HG03439 (cell line): ENCODE data around the gene SENP5.
"Not testable (repeated sequence)": the region's sequence is repeated elsewhere in the genome, so short reads cannot be mapped to it uniquely, and the experiment has no call there.

Experiments used
- ATAC-seq: cut with Tn5 transposase; IDR thresholded peaks from one replicate; pipeline ENCODE4 v1.9.1; 2021; ENCODE audit warnings: mild to moderate bottlenecking, moderate library complexity; ENCODE audit not compliant: unreplicated experiment

The SENP5 gene, protein sequence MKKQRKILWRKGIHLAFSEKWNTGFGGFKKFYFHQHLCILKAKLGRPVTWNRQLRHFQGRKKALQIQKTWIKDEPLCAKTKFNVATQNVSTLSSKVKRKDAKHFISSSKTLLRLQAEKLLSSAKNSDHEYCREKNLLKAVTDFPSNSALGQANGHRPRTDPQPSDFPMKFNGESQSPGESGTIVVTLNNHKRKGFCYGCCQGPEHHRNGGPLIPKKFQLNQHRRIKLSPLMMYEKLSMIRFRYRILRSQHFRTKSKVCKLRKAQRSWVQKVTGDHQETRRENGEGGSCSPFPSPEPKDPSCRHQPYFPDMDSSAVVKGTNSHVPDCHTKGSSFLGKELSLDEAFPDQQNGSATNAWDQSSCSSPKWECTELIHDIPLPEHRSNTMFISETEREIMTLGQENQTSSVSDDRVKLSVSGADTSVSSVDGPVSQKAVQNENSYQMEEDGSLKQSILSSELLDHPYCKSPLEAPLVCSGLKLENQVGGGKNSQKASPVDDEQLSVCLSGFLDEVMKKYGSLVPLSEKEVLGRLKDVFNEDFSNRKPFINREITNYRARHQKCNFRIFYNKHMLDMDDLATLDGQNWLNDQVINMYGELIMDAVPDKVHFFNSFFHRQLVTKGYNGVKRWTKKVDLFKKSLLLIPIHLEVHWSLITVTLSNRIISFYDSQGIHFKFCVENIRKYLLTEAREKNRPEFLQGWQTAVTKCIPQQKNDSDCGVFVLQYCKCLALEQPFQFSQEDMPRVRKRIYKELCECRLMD

DNA sequence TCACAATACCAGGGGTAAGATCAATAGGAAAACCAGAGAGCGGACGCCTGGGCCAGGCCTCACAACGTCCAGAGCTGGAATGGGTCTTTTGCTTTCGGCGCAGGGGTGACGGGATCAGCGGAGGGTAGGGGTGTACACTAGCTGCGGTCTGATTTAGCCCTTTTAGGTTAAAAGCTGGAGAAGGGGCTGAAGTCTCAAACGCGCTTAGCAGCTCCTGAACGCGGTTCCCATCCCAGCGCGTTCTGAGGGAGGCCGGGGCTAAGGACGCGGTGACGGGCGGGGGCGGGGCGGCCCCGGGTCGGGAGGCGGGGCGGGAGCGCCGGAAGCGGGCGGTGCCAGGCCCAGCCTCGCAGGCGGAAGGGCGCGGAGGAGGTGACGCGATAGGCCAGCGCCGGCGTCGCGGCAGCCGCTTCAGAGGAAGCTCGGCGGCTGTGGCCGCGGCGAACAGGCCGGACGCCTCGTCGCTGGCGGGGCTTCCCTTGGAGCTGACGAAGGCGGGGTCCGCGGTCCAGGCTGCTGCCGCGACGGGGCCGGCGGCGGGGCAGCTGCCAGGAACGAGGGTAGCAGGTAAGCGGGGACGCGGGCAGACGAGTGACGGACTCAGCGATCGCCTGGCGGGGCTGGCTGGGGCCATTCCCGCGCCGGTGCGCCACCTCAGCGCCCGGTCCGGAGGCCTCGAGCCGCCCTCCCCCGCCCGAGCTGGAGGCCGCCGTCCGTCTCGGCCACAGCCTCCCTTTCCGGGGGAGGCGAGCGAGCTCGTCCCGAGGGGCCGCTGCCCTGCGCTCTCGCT is at the start of gene SENP5:
Gene SENP5 (plus strand): TSS at position 414 of the 790 bp plus-strand sequence. CDS start 17,262 bp downstream, outside the sequence.
- peak; percentile 92 for ATAC-seq

DNA sequence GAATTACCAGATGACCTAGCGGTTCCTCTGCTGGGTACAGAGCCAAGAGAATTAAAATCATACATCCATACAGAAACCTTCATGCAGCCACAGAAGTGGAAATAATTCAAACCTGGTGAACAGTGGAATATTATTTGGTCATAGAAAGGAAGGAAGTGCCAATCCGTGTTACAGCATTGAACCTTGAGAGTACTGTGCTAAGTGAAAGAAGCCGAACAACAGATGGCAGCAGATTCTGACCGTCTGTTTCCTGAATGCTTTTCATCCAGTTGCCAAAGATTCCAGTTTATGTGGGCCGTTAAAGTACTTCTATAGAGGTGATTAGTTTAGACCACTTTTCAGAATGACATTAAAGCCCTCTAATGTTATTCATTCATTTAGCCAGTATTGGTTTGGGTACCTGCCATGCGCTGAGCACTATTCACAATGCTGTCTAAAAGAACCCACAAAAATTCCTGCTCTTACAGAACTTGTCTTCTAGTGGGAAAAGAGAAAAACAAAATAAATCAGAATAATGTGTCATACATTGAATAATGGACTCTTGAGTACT is 45.8 kb upstream of the SENP5 start:
- no peak for ATAC-seq

DNA sequence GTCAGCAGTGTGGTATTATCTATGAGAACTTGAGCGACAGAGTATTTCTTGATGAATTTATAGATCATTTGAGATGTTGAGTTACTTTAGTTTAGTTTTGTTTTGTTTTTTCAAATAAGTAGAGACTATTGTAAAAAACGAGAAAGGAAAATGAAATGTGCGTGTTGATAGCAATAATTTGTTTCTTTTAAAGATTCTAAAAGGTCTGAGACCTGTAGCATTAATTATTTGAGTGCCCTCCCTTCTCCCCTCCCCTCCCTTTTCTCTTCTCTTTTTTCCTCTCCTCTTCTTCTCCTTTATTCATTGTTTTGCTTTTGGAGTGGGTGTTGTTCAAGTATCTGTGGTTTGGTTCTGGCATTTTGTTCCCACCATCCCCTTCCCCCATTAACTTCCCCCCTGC is 38.1 kb upstream of the SENP5 start:
- not testable (repeated sequence) for ATAC-seq

DNA sequence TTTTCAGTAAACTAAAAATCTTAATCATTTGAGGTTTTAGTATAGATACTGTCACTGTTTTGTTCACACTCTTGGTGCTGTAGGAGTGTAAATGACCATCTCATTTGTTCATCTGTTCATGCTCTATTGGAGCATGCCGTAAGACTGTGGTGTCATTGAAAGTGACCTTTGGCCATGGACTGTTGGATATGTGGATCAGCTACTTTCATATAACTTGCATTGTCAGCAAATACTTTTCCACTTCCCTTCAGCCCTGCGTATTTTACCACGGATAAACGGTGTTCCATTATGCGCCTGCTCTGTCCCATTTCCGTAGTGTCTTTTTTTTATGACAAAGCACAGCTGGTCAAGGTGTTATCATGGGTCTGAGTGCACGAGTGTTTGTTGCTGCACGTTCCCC is 32.6 kb upstream of the SENP5 start:
- ATAC-seq: no peak

DNA sequence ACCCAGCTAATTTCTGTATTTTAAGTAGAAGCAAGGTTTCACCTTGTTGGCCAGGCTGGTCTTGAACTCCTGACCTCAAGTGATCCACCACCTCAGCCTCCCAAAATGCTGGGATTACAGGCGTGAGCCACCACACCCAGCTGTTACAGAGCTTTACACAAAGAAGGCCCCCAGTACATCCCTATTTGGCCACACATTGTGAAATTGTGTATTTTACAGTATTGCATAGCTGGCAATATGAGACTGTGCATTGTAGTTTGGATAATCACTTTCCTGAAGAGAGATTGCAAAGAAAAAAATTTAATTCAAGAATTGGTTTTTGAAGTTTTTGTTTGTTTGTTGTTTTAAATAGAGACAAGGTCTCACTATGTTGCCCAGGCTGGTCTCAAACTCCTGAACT is 31.1 kb upstream of the SENP5 start:
- not testable (repeated sequence) for ATAC-seq

DNA sequence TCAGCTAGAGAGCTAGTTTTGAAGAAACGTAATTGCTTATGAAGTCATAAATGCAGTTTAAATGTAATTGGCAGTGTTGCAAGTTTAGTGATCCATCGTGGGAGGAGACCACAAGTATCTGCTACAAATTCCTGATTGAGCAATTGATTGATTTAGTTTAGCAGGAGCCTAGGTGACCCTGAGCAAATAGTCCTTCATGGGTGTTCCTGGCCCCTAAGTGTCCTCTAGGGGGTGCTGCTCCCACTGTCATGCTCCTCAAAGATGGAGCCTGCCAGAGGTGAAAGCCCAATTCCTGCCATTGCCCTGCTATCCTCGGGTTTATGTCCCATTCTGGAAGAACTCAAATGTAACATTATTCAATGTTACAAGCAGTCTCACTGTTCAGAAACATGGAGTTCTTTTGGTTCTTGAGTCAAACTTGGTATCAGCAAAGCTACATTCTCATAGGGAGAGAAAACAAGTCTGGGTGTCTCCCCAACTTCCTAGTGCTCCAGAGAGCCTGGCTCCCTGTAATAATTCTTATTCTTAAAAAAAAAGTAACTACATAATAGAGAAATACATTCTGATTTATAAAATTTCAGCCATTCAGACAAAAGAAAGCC is 29.8 kb upstream of the SENP5 start:
- ATAC-seq: no peak

DNA sequence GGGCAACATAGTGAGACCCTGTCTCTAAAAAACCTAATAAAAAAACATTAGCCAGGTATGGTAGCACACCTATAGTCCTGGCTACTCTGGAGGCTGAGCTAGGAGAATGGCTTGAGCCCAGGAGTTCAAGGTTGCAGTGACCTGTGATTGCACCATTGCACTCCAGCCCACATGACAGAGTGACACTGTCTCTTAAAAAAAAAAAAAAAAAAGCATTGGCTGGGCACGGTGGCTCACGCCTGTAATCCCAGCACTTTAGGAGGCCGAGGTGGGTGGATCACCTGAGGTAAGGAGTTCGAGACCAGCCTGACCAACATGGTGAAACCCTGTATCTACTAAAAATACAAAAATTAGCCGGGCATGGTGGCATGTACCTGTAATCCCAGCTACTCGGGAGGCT is 28.4 kb upstream of the SENP5 start:
- ATAC-seq: not testable (repeated sequence)

DNA sequence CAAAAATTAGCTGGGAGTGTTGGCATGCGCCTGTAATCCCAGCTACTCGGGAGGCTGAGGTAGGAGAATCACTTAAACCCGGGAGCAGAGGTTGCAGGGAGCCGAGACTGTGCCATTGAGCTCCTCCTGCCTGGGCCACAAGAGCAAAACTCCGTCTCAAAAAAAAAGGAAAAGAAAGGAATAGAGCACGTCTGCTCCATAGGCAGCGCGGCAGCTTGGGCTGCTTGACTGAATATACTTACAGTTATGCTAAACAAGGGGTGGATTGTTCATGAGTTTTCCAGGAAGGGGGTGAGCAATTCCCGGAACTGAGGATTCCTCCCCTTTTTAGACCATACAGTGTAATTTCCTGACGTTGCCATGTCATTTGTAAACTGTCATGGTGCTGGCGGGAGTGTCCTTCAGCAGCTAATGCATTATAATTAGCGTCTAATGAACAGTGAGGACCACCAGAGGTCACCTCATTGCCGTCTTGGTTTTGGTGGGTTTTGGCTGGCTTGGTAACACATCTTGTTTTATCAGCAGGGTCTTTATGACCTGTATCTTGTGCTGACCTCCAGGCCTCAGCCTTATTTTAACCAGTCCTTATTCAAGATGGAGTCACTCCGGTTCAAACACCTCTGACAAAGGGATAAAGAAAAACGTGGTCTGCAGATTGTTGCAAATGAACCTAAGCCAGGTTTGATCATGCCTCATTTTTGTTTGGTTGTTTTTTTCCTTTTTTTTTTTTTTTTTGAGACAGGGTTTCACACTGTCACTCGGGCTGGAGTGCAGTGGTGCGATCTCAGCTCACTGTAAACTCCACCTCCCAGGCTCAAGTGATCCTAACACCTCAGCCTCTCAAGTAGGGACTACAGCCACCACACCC is 24.9 kb upstream of the SENP5 start:
- no peak for ATAC-seq

DNA sequence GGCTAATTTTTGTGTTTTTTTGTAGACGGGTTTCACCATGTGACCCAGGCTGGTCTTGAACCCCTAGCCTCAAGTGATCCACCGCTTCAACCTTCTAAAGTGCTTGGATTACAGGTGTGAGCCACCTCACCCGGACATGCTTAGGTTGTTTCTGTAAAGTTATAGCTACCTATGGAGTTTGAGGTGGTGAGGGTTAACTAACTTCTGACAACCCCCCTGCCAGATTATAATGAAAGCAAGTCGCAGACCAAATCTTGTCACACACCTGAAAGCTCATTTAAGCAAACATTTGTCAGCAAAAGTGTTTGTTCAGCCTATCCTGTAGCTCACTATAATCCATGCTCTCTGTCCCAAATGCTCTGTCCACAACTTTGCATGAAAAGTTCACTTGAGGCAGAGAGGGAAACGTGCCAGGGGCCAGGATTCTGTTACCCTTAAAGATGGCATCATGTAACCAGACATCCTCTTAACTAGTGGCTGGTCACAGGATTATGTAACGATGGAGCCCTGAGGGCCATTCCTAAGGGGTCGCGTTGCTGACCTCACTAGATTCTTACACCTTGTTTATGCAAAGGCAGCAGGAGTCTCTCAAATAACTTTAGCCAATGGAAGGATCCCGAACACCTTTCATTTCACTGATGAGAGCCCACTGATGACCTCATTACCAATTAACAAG is 24.1 kb upstream of the SENP5 start:
- no peak for ATAC-seq

DNA sequence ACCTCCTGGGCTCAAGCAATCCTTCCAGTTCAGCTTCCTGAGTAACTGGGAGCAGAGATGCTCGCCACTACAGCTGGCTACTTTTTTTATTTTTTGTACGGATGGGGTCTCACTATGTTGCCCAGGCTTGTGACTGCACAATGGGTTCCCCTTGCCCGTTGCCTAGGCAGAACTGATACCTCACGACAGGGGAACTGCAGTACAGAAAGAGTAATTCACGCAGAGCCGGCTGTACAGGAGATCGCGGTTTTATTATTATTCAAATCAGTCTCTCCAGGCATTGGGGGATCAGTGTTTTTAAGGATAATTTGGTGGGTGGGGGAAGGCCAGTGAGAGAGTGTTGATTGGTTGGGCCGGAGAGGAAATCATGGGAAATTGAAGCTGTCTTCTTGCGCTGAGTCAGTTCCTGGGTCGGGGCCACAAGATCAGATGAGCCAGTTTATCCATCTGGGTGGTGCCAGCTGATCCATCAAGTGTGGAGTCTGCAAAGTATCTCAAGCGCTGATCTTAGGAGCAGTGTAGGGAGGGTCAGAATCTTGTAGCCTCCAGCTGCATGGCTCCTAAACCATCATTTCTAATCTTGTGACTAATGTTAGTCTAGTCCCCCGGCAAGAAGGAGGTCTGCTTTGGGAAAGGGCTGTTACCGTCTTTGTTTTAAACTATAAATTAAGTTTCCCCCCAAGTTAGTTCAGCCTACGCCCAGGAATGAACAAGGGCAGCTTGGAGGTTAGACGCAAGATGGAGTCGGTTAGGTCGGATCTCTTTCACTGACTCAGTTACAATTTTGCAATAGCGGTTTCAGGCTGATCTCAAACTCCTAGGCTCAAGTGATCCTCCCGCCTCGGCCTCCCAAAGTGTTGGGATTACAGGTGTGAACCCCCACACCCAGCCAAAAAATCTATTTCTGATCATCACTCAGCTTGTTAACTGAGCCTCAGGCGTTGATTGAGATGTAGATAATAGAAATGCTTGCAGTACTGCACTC is 23.2 kb upstream of the SENP5 start:
- ATAC-seq: not testable (repeated sequence)

DNA sequence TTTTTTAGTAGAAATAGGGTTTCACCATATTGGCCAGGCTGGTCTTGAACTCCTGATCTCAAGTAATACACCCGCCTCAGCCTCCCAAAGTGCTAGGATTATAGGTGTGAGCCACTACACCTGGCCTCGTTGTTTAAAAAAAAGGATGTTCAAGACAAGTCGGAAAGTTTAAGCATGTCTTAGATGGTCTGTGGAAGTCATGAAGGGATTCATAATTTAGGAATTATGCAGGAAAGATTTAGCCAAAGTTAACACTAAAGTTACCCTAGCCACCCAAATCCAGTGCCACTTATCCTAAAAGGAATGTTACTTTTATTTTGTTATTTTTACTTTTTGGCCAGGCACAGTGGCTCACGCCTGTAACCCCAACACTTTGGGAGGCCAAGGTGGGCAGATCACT is 19.3 kb upstream of the SENP5 start:
- ATAC-seq: not testable (repeated sequence)

DNA sequence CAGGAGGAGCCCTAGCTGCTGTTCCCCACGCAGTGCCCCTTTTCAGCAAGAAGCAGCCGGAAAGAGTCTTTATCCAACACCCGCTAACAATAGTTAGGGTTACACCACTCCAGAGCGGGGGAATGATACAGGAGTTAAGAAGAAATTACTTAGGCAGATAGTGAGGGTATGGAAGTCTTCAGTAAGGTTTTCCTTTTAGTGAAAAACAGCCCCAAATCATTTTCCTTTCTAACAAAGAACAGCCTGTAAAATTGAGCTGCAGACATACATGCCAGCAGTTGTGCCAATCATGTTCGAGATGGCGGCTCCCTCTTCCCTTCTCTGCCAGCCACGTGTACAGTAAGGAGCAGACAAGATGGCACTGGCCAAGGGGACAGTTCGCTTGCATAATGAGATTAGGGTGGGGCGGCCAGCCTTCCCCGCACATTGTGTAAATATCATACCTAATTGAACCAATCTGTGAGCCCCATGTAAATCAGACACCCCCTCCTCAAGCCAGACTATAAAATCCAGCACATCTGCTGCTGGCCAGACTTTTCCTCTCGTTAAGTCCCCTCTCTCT is 18.5 kb upstream of the SENP5 start:
- no peak for ATAC-seq

DNA sequence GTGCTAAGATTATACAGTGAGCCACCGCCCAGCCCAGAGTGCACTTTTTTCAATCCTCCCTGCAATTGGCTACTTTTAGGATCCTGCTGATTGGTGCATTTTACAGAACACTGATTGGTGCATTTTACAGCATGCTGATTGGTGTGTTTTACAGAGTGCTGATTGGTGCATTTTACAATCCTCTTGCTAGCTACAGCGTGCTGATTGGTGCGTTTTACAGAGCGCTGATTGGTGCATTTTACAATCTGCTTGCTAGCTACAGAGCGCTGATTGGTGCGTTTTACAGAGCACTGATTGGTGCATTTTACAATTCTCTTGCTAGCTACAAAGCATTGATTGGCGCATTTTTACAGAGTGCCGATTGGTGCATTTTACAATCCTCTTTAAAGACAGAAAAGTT is 4.7 kb upstream of the SENP5 start:
- not testable (repeated sequence) for ATAC-seq

DNA sequence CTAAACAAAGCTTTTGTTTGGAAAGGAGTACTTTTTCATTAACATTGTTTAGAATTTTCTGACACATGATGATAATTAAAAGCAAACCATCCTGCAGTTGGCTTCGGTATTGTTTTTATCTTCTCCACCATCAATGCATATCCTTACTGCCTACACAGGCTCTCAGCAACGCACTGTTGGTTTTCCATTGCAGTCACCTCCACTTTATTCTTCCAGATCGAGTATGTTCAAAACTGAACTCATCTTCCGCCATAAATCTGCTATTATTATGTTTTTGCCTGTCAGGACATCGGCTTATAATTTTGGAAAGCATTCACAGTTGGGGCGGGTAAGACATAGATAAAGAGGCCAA is 589 bp upstream of the SENP5 start:
- no peak for ATAC-seq

DNA sequence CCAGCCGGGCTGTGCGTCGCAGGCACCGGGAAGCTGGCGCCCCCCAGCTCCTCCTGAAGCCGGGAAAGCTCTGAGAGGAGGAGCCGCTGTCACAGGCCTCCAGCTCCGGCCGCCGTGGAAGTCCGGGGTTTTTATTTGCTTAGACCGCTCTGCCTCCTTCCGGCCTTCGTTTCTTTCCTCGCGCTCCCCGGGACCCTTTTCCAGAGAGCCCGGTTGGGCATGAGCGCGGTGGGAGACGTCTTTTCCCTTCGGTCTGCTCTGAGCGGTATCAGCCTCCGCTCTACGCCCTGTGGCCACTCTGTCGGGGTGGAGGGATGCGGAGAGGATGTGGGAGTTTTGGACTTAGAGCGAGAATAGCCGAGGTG is 559 bp downstream of the SENP5 start:
- peak; percentile 20 for ATAC-seq

DNA sequence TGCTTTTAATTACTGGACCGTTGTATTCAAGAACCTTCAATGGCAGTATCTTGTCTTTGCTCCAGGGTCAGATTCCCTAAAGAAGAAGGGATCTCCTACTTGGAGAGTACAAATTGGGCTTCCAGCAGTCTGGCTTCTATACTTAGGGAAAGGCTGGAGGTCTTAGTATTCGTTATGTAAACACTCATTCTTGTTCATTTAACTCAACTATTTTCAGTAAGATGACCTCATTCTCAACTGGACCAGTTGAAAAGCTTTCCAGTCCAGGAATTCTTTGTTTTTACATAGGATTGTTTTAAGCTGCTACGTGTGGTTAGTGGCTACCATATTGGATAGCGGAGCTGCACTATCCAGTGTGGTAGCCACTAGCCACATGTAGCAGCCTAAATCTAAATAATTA is 4.6 kb downstream of the SENP5 start:
- no peak for ATAC-seq

DNA sequence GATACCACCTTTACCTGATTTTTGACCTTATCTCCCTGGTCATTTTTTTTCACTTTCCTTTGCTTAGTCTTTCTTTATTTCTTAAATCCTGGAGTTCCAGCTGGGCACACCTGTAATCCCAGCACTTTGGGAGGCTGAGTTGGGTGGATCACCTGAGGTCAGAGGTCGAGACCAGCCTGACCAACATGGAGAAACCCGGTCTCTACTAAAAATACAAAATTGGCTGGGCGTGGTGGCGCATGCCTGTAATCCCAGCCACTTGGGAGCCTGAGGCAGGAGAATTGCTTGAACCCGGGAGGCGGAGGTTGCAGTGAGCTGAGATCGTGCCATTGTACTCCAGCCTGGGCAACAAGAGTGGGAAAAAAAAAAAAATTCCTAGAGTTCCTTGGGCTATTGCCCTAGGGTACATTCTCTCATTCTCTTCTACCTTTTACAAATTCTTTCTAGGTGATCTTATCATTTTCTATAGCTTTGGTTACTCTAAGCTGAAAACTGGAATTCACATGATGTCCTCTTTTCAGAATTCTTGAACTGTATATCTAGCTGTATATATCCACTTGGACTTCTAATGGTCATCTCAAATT is 6.9 kb downstream of the SENP5 start:
- ATAC-seq: not testable (repeated sequence)
